ENCODE measurements around the gene INSM1.

The INSM1 gene

DNA sequence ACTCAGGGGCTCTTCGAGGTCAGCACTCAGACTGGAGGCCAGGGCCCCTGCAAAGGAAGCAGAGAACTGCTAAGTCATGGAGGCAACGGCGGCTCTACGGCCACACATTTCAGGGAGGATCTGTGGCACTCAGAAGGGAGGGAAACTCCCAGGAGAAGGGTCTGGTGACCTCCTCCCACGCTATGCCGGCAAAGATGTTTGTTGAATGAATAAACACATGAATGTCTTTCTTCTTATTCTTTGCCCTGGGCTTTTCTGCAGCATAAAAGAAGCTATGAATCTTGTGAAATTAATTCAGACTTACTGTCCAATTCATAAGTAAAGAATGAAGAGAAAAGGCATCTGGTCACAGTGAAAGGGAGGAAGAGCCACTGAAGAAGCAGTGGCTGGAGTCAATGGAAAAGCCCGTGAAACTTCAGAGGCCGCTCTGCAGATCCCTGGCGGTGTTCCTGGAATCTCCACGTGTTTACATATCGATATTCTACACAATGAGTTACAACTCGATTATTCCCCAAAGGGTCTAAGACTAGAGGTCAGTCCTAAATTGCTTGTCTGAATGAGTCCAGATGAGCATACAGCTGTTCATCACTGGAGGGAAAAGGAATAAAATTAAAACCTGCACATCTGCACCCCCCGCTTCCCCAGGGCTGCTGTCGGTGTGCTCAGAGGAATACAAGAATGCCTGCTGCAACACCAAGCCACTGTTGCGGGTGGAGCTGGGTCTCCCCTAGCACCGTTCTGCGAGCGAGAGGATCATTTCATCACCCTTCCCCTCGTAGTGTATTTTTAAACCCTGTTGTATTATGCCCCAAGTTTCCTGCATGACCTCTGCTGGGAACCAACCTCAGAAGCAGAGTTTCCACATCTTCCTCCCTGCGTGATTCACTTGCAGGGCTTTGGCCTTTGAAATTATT is 25.6 kb downstream of the INSM1 start:
- no peak for DNase-seq (ENCODE audit: low read depth in 2 of 2)

DNA sequence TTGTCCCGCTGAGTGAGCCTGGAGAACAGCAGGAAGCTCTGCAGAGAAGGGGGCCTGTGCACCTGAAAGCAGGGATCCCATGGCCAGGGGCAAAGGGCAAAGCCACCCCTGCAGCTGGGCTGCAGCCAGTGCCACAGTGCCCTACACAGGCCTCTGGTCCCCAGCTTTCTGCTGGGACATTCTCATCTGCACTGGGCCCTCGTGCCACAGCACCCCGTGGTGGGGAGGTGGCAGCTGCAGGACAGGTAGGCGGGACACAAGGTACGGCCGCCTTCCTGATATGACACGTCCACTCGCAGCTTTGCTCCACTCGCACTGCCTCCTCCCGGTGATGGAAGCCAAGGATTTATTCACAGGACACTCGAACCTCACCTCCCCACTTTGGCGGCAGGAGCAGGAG is 27.2 kb downstream of the INSM1 start:
- DNase-seq (ENCODE audit: low read depth in 2 of 2): no peak

DNA sequence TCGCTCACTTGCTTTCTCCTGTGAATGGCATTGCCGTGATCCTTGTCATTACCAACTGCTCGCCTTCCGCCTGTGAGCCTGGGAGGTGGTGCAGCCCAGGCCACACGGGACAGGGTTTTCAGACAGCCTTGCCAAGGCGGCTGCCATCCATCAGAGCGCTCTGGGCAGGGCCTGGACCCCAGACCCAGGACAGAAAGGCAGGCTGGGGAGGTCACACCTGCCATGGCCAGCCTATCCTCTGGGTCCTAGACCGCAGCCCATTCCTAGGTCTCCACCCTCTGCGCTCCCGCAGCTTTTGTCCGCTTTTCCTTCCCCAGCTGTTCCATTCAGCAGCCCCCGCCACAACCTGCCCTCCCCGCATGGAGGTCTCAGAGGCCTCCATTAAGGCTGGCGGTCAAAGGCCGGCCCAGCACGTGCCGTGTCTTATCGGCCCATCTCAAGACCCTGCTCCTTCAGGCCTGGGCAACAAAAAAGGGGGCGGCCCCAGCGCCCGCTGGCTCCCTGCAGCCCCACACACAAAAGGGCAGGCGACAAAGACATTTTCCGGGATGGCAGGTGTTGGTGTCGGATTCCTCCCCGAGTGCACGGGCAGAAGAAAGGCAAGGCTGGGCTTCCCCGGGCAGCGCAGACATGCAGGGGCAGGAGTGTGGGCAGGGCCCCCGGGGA is 28.1 kb downstream of the INSM1 start:
- no peak for DNase-seq (ENCODE audit: low read depth in 2 of 2)

DNA sequence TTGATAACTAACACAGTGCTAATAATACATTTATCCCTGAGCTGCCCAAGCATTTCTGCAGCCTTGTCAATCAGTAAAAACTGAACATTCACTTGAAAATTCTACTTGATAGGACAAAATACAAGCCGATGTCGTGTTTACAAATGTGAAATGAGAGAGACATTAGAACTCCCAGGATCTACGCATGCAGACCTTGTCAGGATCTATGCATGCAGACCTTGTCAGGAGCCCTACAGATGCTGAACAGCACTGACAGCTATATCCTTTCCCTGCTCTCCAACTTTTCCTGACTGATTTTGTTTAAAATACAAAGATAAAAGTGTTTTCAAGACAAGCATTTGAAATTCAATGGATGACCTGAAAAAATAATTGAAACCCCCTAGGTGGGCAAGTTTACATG is 28.9 kb downstream of the INSM1 start:
- no peak for DNase-seq (ENCODE audit: low read depth in 2 of 2)

DNA sequence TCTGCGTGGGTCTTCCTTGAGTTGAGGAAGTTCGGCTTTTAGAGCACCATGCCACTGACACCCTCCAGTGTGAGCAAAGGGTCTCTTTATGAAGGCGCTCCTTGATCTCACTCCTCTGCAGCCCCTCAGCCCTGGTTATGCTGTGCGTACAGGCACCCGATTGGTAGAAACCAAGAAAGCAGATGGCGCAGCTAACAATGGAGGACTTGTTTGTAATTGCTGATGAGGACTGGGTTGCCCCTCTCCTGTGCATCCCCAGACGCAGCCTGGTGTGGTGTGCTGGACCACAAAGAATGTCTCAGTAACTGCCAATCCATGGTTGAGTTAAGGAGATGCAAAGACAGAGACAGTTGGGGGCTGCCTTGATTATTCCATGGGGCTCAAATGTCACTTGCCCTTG is 30.2 kb downstream of the INSM1 start:
- no peak for DNase-seq (ENCODE audit: low read depth in 2 of 2)

DNA sequence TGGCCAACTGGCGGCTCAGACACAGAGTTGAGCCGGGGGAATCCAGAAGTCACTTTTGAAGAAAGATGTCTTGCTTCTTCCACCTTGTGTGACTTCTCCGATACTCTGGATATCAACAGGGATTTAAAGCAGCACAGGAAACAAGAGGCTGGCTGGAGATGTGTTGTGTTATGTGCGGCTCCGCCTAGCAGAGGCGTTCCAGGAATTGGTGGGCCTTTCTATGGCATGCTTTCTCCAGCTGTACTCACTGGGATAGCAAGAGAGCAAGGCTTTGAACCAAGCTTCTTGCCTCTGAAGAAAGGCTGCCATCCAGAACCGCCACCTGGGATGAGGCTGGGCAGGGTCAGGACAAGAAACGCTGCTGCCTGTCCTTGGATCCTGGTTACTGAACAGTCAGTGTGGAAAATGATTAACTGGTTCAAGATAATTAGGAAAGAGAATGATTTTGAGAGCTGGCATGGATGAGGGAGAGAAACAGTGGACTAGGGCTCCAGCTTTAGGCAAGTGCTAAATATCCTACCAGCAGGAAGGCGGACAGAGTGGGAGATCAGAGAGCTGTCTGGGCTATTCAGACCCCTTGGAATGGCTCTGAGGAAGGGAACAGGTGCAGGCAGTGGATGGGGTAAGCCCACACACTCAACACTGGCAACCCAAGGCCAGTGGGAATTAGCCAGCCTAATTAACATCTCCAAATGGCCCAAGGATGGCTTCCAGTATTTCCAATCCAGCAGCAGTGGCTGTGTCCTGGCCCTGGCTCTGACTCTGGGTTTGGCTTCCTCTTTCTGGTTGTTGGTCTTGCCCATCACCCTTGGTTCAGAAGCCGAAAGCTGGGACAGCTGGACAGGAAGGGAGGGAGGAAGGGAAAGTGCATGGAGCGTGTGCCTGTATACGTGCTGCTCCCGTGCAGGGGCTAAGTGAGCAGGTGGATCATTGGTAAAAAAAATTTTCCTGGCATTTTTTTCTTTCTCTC is 31.9 kb downstream of the INSM1 start:
- DNase-seq (ENCODE audit: low read depth in 2 of 2): no peak

DNA sequence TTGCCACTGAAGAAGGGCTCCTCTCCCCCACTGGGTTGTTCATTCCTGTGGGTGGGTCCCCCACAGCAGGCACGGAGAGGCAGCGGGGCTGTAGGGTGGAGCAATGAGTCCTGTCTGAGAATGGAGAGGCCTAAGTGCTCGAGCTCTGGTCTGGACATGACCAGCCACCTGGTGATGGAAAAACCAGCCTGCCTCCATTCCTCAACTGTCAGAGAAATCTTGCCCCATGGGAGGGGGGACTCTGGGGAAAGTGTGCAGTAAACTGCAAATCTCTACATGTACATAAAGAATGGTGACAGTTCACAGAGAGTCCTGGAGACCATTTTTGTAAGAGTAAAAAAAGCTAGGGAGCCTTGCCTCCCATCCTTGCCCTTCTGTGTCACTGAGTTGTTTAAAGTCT is 34.1 kb downstream of the INSM1 start:
- no peak for DNase-seq (ENCODE audit: low read depth in 2 of 2)

DNA sequence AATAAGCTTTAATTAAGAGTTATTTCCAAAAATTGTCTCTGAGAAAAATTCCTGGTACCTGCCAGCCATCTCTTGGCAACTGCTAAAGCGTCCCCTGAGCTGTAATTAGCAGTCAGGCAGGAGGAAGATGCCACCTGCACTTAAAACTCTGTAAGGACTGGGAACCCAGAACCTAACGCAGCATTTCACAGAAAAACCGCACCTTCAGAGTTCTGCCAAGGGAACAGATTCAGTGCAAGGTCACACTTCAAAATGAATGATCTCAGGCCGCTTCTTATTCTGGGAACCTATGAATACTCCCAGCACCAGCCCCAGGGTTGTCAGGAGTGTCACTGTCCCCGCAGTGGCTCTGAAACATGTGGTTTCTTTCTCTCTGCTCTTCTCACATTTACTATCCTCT is 36.7 kb downstream of the INSM1 start:
- DNase-seq (ENCODE audit: low read depth in 2 of 2): no peak

DNA sequence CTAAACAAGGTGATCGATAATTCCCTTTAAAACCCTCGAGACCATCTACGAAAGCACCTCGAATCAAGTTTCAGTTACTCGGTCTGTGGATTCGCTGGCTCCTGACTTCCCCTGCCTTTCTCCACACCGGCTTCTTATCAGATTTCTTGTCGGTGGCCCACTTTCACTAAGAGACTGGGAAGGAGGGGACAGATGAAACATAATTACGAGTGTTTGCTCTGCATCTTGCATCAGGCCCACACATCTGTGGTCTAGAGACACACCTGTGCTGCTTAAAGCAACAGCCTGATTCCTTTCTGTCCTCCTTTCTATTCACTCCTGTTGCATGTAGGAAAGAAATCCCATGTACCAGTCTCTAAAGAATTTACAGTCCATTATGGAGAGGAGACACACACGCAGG is 37.7 kb downstream of the INSM1 start:
- no peak for DNase-seq (ENCODE audit: low read depth in 2 of 2)

DNA sequence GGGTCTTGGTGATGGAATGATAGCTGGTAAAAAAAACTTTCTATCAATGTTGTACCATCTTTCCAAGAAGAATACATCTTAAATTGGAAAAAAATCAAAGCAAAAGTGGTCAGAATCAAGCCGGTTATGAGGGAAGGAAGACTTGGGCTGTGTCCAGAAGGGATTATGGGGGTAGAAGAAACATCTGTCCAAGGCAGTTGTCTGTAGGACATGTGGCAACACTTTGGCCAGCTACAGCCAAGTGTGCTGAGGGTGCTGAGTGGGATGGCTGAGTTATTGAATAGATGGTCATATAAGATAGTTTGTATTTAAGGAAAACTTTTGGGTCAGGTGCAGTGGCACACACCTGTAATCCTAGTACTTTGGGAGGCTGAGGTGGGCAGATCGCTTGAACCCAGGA is 38.4 kb downstream of the INSM1 start:
- no peak for DNase-seq (ENCODE audit: low read depth in 2 of 2)

DNA sequence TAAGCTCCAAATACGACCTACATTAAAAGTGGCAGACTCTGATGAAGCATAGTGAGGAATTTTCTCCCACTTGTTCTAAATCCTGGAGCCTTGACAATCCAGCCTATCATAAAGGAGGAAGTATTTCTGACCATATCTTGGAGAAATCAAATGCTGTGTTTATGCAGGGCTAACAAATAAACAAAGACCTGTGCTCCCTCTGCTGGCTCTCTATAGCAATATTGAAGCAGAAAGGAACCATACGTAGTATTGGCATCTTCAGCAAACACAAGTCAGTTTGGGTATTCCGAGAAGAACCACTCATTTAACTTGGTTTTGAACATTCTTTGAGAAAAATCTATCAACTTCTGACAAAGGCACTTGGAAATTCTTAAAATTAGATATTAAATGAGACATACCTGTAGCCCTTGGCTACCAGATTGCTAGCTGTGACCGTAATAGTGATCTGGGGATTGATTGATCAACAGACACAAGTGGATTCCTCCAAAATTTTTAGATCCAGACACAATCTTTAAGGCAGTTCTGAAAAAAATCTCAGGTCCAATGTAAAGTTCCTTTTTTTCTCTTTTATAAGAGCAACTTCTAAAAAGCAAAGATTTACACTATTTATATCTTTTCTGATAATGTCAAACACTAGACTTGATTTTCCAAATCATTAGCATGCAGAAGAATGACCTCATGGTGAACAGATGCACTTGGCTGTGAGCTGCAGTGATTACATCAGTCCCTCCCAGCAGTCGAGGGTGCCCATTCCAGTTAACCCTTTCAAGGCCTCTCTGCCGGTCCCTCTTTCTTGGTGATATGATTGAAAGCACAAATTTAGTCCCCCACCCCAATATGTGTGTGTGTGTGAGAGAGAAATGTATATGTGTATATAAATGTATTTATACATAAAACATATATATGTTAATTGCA is 40.2 kb downstream of the INSM1 start:
- no peak for DNase-seq (ENCODE audit: low read depth in 2 of 2)

DNA sequence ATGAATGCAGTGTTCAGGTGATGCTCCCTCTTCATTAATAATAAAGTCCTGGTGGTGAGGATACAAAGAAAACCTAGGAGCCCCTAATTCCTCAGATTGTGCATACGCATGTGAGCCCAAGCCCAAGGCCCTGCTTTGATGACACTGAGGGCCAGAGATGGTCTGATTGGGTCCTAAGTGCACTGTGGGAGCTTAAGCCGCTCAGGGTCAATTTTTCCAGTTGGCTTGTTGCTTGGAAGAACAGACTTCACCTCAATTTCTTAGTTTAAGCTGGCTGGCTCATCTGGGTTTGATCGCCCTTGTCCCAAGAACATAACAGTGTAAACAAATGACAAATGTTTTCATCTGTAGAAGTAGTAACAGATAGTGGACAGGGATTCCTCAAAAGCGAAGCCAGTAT is 41.4 kb downstream of the INSM1 start:
- DNase-seq (ENCODE audit: low read depth in 2 of 2): no peak

DNA sequence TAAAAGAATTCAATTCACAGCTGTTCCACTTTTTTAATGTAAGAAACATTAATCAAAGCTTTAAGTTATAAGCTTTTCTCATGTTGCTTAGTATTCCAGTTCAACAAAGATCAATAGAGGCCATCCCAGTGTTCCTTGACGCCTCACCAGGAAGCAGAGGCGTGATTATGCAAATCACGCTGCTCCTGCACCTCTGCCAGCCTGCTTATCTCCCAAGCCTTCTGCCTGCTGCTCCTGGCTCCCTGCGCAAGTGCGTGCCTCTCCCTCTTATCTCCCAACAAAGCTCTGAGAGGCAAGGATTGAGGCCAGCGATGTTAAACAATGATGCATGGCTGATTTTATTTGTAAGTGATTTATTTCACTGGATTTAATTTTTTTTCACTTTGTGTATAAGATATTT is 42.8 kb downstream of the INSM1 start:
- DNase-seq (ENCODE audit: low read depth in 2 of 2): no peak

DNA sequence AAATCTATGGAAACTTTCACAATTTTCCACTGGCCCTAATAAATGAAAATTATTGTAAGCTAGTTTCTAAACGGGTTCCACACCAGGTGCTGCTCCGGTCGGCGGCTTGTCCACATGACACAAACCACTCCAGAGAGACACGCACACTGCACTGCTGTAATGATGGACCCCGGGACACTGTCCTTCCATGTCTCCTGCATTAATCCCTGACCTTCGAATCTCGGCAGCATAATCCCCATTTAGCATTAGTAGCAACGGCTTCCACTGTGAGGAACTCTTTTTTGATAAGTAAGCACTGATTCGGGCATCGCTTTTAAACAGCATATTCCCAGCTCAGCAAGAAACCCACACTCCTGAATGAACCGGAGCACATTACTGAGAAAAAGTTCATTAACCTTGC is 43.5 kb downstream of the INSM1 start:
- no peak for DNase-seq (ENCODE audit: low read depth in 2 of 2)

DNA sequence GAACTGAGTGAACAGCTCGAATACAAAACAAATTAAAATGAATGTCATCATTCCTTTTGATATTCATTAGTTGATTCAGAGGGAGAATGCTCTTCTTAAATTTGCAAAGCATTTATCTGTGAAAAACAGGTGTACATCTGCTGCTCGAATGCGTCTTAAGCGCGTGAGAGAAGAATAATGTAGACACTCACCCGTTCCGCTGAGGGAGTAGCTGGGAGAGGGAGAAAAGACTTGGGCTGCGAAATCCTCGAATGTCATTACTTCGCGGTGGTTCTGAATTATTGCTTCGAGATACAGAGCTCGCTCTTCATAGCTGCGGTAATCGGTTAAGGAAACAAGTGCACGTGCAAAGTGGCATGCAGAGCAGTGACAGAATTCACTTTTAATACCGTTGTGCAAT is 43.9 kb downstream of the INSM1 start:
- no peak for DNase-seq (ENCODE audit: low read depth in 2 of 2)

DNA sequence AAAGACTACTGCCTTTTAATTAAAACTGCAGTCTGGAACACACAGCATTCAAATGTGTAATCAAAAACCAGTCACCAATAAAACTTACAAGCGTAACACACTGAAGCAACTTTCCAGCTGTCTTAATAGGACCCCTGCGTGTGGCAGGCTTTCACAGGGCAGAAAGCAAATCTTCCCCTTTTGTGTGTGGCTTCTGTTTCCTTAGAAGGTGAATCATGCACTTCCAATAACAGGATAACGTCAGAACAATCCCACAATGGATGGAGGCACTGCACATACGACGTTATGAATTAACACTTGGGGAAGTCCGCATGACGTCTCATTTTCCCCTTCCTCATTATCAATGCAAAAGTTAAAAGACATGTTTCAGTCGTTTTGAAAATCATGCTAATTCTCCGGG is 44.8 kb downstream of the INSM1 start:
- DNase-seq (ENCODE audit: low read depth in 2 of 2): no peak

DNA sequence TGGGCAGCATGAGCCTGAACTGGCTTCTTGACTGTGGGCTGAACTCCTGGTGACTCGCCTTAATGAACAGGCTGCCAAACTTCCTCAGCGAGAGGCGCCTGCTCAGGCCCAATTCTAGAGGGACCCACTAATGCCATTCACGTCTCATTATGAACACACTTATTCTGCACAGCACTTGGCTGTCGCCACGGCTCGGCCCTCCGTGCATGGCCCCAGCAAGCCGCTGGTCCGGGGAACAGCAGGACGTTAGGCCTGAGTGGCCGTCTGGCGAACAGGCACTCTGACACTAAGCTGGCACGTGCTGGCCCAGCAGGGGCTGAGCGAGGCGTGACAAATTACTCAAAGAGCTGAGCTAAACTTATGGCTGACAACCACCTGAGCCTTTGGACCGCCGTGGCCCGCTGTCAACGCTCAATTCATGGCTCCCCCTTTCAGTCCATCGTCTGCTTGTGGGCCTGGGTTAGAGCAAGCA is 45.9 kb downstream of the INSM1 start:
- no peak for DNase-seq (ENCODE audit: low read depth in 2 of 2)

DNA sequence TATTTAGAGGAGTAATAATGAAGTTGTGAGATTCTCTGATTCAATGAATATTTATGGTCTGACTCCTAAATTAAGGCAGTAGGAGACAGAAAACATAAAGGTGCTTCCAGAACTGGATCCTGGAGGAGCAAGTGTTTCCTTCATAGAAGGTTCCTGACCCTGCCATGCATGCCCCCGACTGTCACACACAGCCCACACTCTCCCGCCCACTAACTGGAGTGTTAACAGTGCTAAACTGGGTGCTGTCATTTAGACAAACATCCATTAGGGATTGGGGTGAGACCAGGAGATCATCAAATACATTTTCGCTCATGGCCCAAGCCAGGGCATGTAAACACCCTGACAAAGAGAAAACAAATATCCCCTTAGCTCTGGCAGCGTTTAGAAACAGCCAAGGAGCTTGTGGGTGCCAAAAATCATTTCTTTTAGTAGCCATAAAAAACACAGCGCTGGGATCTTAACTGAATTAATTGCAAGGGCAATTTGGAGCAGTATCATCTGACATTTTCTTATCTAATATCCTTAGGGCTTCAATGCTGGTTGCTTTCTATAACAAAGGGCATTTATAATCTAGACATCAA is 46.8 kb downstream of the INSM1 start:
- DNase-seq (ENCODE audit: low read depth in 2 of 2): no peak

DNA sequence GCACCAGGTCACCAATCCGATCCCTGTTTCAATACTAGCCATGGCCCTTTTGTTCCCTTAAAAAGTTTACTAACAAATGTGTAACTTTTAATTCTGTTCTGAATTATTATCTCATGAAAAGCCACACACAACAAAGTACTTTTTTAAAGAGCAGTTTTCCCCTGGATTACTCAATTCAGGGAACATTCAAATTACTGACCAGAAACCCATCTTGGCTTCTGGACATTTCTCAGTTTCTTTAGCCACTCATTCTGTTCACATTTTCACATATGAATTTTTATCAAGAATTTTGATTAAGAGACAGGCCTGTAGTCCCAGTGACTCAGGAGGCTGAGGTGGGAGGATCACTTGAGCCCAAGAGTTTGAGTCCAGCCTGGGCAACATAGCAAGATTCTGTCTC is 47.4 kb downstream of the INSM1 start:
- no peak for DNase-seq (ENCODE audit: low read depth in 2 of 2)

DNA sequence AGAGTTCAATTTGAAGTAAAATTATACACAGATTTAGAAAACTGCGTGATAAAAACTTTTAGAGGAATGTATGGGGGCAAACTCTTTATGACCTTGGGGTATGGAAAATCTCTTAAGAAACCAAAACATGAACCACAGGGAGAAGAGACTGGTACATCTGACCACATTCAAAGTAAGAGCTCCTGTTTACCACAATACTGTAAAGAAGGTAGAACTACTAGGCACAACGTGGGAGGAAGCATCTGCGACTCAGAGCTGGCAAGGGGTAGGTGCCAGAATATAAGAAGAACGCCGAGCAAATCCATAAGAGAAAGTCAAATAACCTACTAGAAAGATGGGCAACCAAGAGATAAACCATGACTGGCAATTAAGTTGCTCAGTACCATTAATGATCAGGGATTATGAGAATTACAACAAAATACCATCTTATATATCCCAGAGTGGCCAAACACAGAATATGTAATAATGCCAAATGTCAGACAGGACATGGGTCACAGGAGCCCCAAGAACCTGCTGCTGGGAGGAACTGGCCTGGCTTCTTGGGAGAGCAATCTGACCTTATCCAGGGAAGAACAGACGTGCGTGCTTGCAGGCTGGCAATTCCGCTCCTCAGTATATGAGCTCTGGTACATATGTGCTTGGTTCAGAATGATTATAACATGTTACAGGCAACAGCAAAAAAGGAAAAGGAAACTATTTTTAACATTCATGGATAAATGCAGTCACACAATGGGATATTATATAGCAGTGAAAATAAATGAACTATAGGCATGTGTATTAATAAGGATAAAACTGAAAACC is 50.2 kb downstream of the INSM1 start:
- DNase-seq (ENCODE audit: low read depth in 2 of 2): no peak

Measured in stimulated activated CD4-positive, alpha-beta T cell treated with anti-CD3 and anti-CD28 coated beads, Interleukin-1b, Interleukin-23, amount 100 ng/mL, for 4 hours (primary cell).